IPS-18a (cell line): ENCODE measurements around the gene SPATA25.

Source experiments
- H3K27ac ChIP-seq: one replicate; pipeline ENCODE4 v1.5.1; 2013; ENCODE audit warnings: low read length
- H3K27me3 ChIP-seq: one replicate; pipeline ENCODE4 v1.6.1; 2013; ENCODE audit warnings: mild to moderate bottlenecking, low read length; ENCODE audit not compliant: control insufficient read depth, insufficient read depth
- H3K36me3 ChIP-seq: one replicate; pipeline ENCODE4 v1.6.1; 2013; ENCODE audit warnings: low read depth, low read length; ENCODE audit not compliant: control insufficient read depth
- H3K4me1 ChIP-seq: one replicate; pipeline ENCODE4 v1.6.1; 2013; ENCODE audit warnings: low read depth, low read length; ENCODE audit not compliant: control insufficient read depth
- H3K4me3 ChIP-seq: one replicate; pipeline ENCODE4 v1.5.1; 2013; ENCODE audit warnings: low read length
- H3K9ac ChIP-seq: one replicate; pipeline ENCODE4 v1.6.1; 2013; ENCODE audit warnings: mild to moderate bottlenecking, low read length, moderate library complexity
- H3K9me3 ChIP-seq: one replicate; pipeline ENCODE4 v1.6.1; 2013; ENCODE audit warnings: low read depth, low read length; ENCODE audit not compliant: control insufficient read depth

SPATA25 gene

DNA sequence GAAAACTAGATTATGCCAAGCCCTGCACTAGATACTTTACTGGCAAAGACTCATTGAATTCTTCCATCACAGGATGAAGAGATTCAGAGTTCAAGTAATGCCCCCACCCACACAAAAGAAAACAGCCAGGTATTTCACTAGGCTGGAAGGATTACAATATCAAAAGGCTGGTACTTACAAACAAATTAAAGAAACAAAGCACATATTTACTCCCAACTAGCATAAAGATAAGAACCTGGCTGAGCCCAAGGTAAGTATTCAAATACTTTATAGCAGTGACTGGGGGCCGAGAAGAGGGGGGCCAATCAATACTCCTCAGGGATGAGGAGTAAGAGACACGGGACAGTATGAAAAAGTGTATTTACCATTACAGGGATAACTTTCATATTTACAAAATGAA, 33.9 kb downstream of the SPATA25 start:
- Histone ChIP-seq H3K27me3 (no peaks in the 10 kb centered on the region), H3K27ac (no peak overlapping the region), H3K4me3 (peak overlapping the region; percentile 17), H3K4me1 (peaks cover 15% of the 10 kb centered on the region), H3K36me3 (no peaks in the 10 kb centered on the region), H3K9me3 (no peaks in the 10 kb centered on the region), H3K9ac (no peak overlapping the region)

DNA sequence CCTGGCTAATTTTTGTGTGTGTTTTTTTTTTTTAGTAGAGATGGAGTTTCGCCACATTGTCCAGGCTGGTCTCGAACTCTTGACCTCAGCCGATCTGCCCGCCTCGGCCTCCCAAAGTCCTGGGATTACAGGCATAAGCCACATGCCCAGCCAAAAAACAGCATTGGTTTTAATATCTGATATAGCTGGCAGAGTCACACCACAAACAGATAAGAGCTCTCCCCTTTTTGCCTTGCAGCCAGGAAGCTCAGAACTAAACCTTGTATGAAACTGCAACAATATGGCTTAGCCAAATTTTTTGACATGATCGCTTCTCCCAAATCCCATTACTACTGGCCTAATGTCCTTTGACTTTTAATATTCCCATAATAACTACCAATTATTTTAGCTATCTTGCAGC, 35.1 kb downstream of the SPATA25 start:
- no peaks in the 10 kb centered on the region for H3K27me3 ChIP-seq
- no peaks in the 10 kb centered on the region for H3K9me3 ChIP-seq
- no peak overlapping the region for H3K4me3 ChIP-seq
- no peak overlapping the region for H3K27ac ChIP-seq
- H3K4me1 ChIP-seq = peaks cover 10% of the 10 kb centered on the region
- no peak overlapping the region for H3K9ac ChIP-seq
- H3K36me3 ChIP-seq = peaks cover 5% of the 10 kb centered on the region

DNA sequence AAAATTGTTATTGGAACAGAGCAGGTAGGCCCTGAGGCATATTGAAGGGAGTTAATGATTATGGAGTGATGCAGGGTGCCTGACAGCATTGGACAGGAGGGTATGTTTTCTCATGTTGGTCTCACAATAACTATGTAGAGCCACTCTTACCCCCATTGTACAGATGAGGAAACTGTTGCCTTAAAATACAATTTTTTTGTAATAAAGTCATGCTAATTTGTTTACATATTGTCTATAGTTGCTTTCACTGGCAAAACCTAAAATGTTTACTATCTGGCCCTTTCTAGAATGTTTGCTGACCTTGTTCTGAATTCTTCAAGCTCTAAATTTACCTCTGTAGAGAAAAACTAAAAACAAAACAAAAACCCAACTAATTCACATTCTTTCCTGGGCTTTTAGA, 35.9 kb downstream of the SPATA25 start:
- no peaks in the 10 kb centered on the region for H3K9me3 ChIP-seq
- no peak overlapping the region for H3K27ac ChIP-seq
- H3K4me1 ChIP-seq = peaks cover 10% of the 10 kb centered on the region
- H3K36me3 ChIP-seq = peaks cover 5% of the 10 kb centered on the region
- H3K9ac ChIP-seq = no peak overlapping the region
- no peaks in the 10 kb centered on the region for H3K27me3 ChIP-seq
- H3K4me3 ChIP-seq = no peak overlapping the region

DNA sequence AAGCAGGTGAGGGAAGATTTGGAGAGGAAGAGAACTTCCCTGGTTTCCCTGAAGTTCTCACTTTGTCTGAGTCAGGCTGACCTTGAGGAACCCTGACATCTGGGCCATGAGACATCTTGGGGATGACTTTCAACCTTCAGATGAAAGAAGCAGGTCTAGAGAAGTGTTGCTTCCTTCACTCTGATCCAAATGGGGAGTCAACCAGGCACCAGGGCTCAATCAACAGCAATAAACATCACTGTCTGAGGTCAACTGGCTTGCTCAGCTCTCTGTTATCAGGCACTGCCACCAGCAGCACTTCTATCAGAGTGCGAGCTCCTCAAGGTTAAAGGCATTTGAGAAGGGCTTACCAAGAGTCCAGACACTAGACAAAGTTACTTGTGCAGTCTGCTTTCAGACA, 36.5 kb downstream of the SPATA25 start:
- Histone ChIP-seq H3K27ac (no peak overlapping the region), H3K9ac (no peak overlapping the region), H3K9me3 (no peaks in the 10 kb centered on the region), H3K4me3 (no peak overlapping the region), H3K36me3 (peaks cover 8% of the 10 kb centered on the region), H3K27me3 (no peaks in the 10 kb centered on the region), H3K4me1 (peaks cover 10% of the 10 kb centered on the region)

DNA sequence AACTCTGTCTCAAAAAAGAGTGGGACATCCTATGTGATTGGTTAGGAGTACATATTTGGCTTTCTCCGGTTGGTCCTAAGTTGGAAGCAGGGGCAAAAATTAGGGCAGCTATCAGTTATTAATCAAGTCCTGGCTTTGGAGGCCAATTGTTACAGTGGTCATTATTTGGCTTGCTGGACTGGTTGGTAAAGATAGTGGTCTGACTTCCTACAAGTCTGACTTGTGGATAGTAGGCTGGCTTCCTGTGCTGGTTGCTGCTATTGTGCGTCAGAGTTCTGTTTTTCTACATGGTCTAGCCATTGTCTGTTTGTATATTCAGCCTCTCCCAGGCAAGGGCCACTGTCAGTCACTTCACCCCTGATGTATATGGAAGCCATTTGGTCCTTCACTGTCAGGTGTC, 37.2 kb downstream of the SPATA25 start:
- H3K27ac ChIP-seq = no peak overlapping the region
- H3K9ac ChIP-seq = no peak overlapping the region
- no peaks in the 10 kb centered on the region for H3K9me3 ChIP-seq
- H3K4me3 ChIP-seq = no peak overlapping the region
- no peaks in the 10 kb centered on the region for H3K27me3 ChIP-seq
- peaks cover 10% of the 10 kb centered on the region for H3K4me1 ChIP-seq
- peaks cover 8% of the 10 kb centered on the region for H3K36me3 ChIP-seq

- no peak overlapping the region for H3K9ac ChIP-seq
- peaks cover 10% of the 10 kb centered on the region for H3K4me1 ChIP-seq
- H3K36me3 ChIP-seq = peaks cover 14% of the 10 kb centered on the region
- H3K4me3 ChIP-seq = no peak overlapping the region
- H3K27ac ChIP-seq = no peak overlapping the region
- H3K9me3 ChIP-seq = no peaks in the 10 kb centered on the region
- H3K27me3 ChIP-seq = no peaks in the 10 kb centered on the region
Observed at GRCh38 chr20:45848969-45849582, 38.3 kb downstream of the SPATA25 start.

- Histone ChIP-seq H3K4me3 (no peak overlapping the region), H3K27ac (no peak overlapping the region), H3K4me1 (peaks cover 5% of the 10 kb centered on the region), H3K27me3 (no peaks in the 10 kb centered on the region), H3K9ac (no peak overlapping the region), H3K36me3 (peaks cover 20% of the 10 kb centered on the region), H3K9me3 (no peaks in the 10 kb centered on the region)
Observed at GRCh38 chr20:45848421-45848820, 39.0 kb downstream of the SPATA25 start.

GRCh38 chr20:45845452-45845851, 42.0 kb downstream of the SPATA25 start:
- no peaks in the 10 kb centered on the region for H3K4me1 ChIP-seq
- H3K9me3 ChIP-seq = no peaks in the 10 kb centered on the region
- H3K27ac ChIP-seq = no peak overlapping the region
- no peak overlapping the region for H3K9ac ChIP-seq
- peaks cover 41% of the 10 kb centered on the region for H3K36me3 ChIP-seq
- no peaks in the 10 kb centered on the region for H3K27me3 ChIP-seq
- no peak overlapping the region for H3K4me3 ChIP-seq

- Histone ChIP-seq H3K9ac (no peak overlapping the region), H3K9me3 (no peaks in the 10 kb centered on the region), H3K4me1 (no peaks in the 10 kb centered on the region), H3K36me3 (peaks cover 41% of the 10 kb centered on the region), H3K27ac (no peak overlapping the region), H3K27me3 (no peaks in the 10 kb centered on the region), H3K4me3 (no peak overlapping the region)
Observed at GRCh38 chr20:45843506-45843905, 43.9 kb downstream of the SPATA25 start.

DNA sequence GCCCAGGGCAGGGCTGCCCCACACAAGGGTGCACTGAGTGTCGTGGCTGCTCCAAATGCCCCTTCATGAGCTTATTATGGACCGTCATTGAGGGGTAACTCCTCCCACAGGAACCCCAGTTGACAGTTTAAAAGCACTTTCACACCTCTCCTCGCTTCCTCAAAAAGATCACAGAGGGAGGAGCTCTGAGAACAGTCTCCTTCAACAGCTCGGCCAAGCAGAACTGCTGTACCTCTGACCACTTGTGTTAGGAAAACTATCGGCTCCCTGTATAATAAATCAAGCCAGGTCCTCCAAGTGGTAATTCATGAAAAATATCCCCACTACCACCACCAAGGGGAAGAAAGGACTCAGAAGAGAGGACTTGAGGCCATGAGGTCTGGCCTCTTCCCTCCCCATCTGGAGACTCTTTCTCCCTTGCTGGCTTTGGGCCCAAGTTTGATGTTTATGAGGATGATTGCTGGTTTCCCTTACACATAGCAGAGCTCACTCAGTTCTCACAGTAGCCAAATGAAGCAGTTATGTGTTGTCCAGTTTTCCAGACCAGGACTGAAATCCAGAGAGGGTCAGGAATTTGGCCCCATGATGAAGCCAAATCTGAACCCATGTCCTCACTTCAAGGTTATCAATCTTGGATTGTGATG, 45.1 kb downstream of the SPATA25 start:
- Histone ChIP-seq H3K27me3 (no peaks in the 10 kb centered on the region), H3K36me3 (peaks cover 37% of the 10 kb centered on the region), H3K9me3 (no peaks in the 10 kb centered on the region), H3K4me1 (no peaks in the 10 kb centered on the region), H3K27ac (no peak overlapping the region), H3K9ac (no peak overlapping the region), H3K4me3 (no peak overlapping the region)

- Histone ChIP-seq H3K9me3 (no peaks in the 10 kb centered on the region), H3K27me3 (no peaks in the 10 kb centered on the region), H3K36me3 (peaks cover 38% of the 10 kb centered on the region), H3K9ac (no peak overlapping the region), H3K27ac (no peak overlapping the region), H3K4me1 (no peaks in the 10 kb centered on the region), H3K4me3 (no peak overlapping the region)
Observed at GRCh38 chr20:45841407-45842129, 45.9 kb downstream of the SPATA25 start.
